ENCODE measurements around the gene RPSA. TPM values are rescaled to one million over a fixed set of nuclear protein-coding genes. Genes with fewer than 3 reads are reported as not detected.
"Not testable (repeated sequence)": the region's sequence is repeated elsewhere in the genome, so short reads cannot be mapped to it uniquely, and the experiment has no call there.

Gene RPSA
- total RNA-seq (1,000 to 10,000 TPM in 1 of 2 donors, 100 to 1,000 TPM in 1; 641 to 1,036 TPM), polyA plus RNA-seq (ENCODE audit: insufficient read length in 2 of 2) (1,000 to 10,000 TPM; 1,302 to 1,348 TPM)
- long read RNA-seq, donor 1, transcript RPSA-201 (7 exons, 1,171 nt), result major isoform, 467 of 639 reads
- long read RNA-seq, donor 1, transcript RPSA-206 (3 exons, 596 nt), result minor isoform, 6 of 639 reads
- long read RNA-seq, donor 1, transcript RPSA-205 (2 exons, 622 nt), result minor isoform, 15 of 639 reads
- long read RNA-seq, donor 1, partial matches to known transcripts, result 69 of 639 reads
- long read RNA-seq, donor 1, other reads (novel, unspliced or antisense), result 75 of 639 reads
- long read RNA-seq, donor 2, transcript RPSA-201 (7 exons, 1,171 nt), result major isoform, 263 of 352 reads
- long read RNA-seq, donor 2, transcript RPSA-206 (3 exons, 596 nt), result minor isoform, 17 of 352 reads
- long read RNA-seq, donor 2, partial matches to known transcripts, result 28 of 352 reads
- long read RNA-seq, donor 2, other reads (novel, unspliced or antisense), result 38 of 352 reads
- long read RNA-seq, donor 3, transcript RPSA-201 (7 exons, 1,171 nt), result major isoform, 345 of 454 reads
- long read RNA-seq, donor 3, transcript RPSA-206 (3 exons, 596 nt), result minor isoform, 10 of 454 reads
- long read RNA-seq, donor 3, transcript RPSA-205 (2 exons, 622 nt), result minor isoform, 8 of 454 reads
- long read RNA-seq, donor 3, partial matches to known transcripts, result 55 of 454 reads
- long read RNA-seq, donor 3, other reads (novel, unspliced or antisense), result 33 of 454 reads
- long read RNA-seq, donor 4, transcript RPSA-206 (3 exons, 596 nt), result minor isoform, 23 of 2,683 reads
- long read RNA-seq, donor 4, transcript RPSA-201 (7 exons, 1,171 nt), result major isoform, 1,979 of 2,683 reads
- long read RNA-seq, donor 4, transcript RPSA-205 (2 exons, 622 nt), result minor isoform, 32 of 2,683 reads
- long read RNA-seq, donor 4, transcript RPSA-207 (5 exons, 1,227 nt), result minor isoform, 22 of 2,683 reads
- long read RNA-seq, donor 4, partial matches to known transcripts, result 345 of 2,683 reads
- long read RNA-seq, donor 4, other reads (novel, unspliced or antisense), result 276 of 2,683 reads

DNA sequence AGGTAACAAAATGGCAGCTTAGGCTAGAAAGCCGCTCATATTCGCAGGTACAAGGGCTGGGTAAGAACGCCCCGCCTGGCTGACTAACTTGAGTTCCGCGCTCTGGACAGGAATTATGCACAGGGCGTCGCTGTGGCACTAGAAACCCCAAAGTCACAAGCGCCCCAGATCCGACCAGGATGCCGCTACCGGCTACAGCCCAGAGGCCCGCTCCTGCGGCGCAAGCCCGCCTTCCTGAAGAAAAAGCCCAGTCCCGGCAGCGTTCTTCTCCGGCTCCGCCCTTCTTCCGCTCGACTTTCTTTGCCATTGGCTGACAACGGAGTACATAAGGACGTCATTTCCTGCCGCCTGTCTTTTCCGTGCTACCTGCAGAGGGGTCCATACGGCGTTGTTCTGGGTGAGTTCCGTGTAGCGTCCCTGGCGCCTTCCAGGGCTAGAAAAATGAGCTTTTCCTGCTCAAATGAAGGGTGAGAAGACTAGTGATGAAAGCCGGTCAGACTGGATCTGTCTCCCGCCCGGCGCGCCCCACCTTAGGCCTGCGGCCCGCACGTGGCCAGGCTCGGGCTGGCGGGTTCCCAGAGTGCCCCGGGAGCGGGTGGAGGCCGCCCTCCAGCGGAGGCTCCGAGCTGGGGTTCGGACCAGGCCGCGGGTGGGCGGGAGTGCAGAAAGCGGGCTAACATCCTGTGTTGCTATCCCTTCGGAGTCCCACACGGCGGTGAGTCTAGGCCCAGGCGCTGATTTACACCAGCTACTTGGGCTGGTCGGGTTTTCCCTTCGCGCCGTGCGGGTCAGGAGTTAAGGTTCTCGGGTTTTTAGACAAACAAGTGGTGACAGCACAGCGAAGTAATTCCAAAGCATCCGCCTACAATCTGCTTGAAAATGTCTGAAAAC lies at the start of gene RPSA:
Gene RPSA (plus strand): TSS at position 353 of the 891 bp plus-strand sequence. CDS start 934 bp downstream, outside the sequence.
- H3K27ac ChIP-seq (ENCODE audit: low read depth, low read length), result peak within 1 kb of the TSS; percentile 87
- peaks cover 30% of the 10 kb centered on the region for H3K36me3 ChIP-seq (ENCODE audit: control insufficient read depth, insufficient read depth, low read length)
- H3K4me3 ChIP-seq (ENCODE audit: low read depth, low read length), result peak within 1 kb of the TSS; percentile 86
- peak; percentile 91 to 99 (median 93) for DNase-seq (ENCODE audit: low read depth in 4 of 6, low spot score in 6 of 6)
- H3K9me3 ChIP-seq (ENCODE audit: control insufficient read depth, insufficient read depth, low read length), result no peaks in the 10 kb centered on the region
- H3K4me1 ChIP-seq (ENCODE audit: control insufficient read depth, insufficient read depth, low read length), result peaks cover 8% of the 10 kb centered on the region
- H3K27me3 ChIP-seq (ENCODE audit: control insufficient read depth, insufficient read depth, low read length), result no peaks in the 10 kb centered on the region
- WGBS (ENCODE audit: insufficient coverage), result 0% methylated on average over 63 of the region's 63 CpGs

DNA sequence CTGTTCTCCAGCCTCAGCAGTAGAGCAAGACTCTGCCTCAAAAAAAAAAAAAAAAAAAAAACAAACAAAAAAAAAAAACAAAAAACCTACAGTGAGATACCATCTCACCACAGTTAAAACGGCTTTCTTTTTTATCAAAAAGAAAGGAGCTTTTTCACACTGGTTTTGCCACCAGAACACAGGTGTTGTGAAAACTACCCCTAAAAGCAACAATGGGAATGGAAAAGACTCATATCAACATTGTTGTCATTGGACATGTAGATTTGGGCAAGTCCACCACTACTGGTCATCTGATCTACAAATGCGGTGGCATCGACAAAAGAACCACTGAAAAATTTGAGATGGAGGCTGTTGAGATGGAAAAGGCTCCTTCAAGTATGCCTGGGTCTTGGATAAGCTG lies 48.2 kb upstream of the RPSA start:
- no peaks in the 10 kb centered on the region for H3K4me1 ChIP-seq (ENCODE audit: control insufficient read depth, insufficient read depth, low read length)
- no peaks in the 10 kb centered on the region for H3K9me3 ChIP-seq (ENCODE audit: control insufficient read depth, insufficient read depth, low read length)
- H3K36me3 ChIP-seq (ENCODE audit: control insufficient read depth, insufficient read depth, low read length), result no peaks in the 10 kb centered on the region
- H3K4me3 ChIP-seq (ENCODE audit: low read depth, low read length), result no peak overlapping the region
- DNase-seq (ENCODE audit: low read depth in 4 of 6, low spot score in 6 of 6), result no peak
- 100% methylated on average over 2 of the region's 3 CpGs for WGBS (ENCODE audit: insufficient coverage)
- H3K27ac ChIP-seq (ENCODE audit: low read depth, low read length), result no peak overlapping the region
- no peaks in the 10 kb centered on the region for H3K27me3 ChIP-seq (ENCODE audit: control insufficient read depth, insufficient read depth, low read length)

DNA sequence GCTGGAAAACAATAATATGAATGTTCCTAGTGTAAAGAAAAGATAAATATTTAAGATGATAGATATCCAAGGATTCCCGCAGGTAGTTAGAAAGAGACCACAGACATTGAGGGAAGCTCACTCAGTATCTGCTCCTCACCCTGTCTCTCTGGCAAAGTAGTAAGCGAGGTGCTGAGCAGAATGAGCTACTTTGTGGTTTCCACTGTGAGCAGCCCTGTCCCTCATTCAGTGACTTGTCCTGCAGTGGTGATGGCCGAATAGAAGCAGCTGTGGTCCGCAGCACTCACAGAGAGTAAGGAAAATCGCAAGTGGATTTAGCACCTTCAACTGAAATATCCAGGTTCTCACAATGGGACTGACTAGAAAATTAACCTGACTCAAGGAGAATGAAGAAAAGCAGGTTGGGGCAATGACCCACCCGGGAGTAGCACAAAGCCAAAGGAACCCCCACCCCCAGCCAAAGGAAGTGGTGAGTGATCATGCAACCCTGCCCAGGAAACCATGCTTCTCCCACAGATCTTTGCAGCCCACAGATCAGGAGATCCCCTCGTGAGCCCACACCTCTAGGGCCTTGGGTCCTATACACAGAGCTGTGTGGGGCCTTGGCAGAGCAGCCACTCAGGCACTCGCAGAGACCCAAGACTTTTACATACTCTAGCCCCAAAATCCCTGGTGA lies 45.1 kb upstream of the RPSA start:
- no peaks in the 10 kb centered on the region for H3K36me3 ChIP-seq (ENCODE audit: control insufficient read depth, insufficient read depth, low read length)
- H3K4me3 ChIP-seq (ENCODE audit: low read depth, low read length), result no peak overlapping the region
- H3K27ac ChIP-seq (ENCODE audit: low read depth, low read length), result no peak overlapping the region
- H3K4me1 ChIP-seq (ENCODE audit: control insufficient read depth, insufficient read depth, low read length), result no peaks in the 10 kb centered on the region
- WGBS (ENCODE audit: insufficient coverage), result 94% methylated on average over 3 of the region's 8 CpGs
- DNase-seq (ENCODE audit: low read depth in 4 of 6, low spot score in 6 of 6), result no peak
- H3K9me3 ChIP-seq (ENCODE audit: control insufficient read depth, insufficient read depth, low read length), result no peaks in the 10 kb centered on the region
- H3K27me3 ChIP-seq (ENCODE audit: control insufficient read depth, insufficient read depth, low read length), result no peaks in the 10 kb centered on the region

DNA sequence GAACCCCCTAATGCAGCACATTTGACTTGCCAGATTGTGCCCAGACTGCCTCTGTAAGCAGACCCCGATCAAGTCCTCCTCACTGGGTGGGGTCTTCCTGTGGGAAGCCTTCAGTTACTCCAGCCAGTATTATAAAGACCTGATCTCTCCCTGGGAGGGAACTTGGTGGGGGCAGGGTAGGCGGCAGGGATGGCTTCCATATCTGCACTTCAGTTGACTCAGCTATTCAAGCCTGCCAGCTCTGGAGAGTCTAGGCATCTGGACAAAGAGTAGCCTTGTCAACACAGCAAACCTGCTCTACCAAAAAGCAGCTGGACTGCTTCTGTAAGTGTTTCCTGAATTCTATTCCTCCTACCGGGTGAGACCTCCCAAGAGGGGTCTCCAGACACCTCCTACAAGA lies 44.3 kb upstream of the RPSA start:
- no peaks in the 10 kb centered on the region for H3K9me3 ChIP-seq (ENCODE audit: control insufficient read depth, insufficient read depth, low read length)
- H3K36me3 ChIP-seq (ENCODE audit: control insufficient read depth, insufficient read depth, low read length), result no peaks in the 10 kb centered on the region
- H3K4me1 ChIP-seq (ENCODE audit: control insufficient read depth, insufficient read depth, low read length), result no peaks in the 10 kb centered on the region
- 78% methylated on average over 2 of the region's 3 CpGs for WGBS (ENCODE audit: insufficient coverage)
- H3K27me3 ChIP-seq (ENCODE audit: control insufficient read depth, insufficient read depth, low read length), result no peaks in the 10 kb centered on the region
- H3K27ac ChIP-seq (ENCODE audit: low read depth, low read length), result no peak overlapping the region
- no peak for DNase-seq (ENCODE audit: low read depth in 4 of 6, low spot score in 6 of 6)
- no peak overlapping the region for H3K4me3 ChIP-seq (ENCODE audit: low read depth, low read length)

DNA sequence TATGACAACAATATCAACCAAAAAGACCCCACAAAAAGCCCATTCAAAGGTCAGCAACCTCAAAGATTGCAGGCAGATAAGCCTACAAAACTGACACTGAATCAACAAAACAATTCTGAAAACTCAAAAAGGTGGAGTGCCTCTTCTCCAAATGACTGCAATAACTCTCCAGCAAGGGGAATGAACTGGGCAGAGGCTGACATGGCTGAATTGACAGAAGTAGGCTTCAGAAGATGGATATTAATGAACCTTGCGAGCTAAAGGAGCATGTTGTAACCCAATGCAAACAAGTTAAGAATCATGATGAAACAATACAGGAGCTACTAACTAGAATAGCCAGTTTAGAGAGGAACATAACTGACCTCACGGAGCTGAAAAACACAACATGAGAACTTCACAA lies 43.7 kb upstream of the RPSA start:
- Histone ChIP-seq H3K4me1 (ENCODE audit: control insufficient read depth, insufficient read depth, low read length) (no peaks in the 10 kb centered on the region), H3K9me3 (ENCODE audit: control insufficient read depth, insufficient read depth, low read length) (no peaks in the 10 kb centered on the region), H3K4me3 (ENCODE audit: low read depth, low read length) (no peak overlapping the region), H3K36me3 (ENCODE audit: control insufficient read depth, insufficient read depth, low read length) (no peaks in the 10 kb centered on the region), H3K27ac (ENCODE audit: low read depth, low read length) (no peak overlapping the region), H3K27me3 (ENCODE audit: control insufficient read depth, insufficient read depth, low read length) (no peaks in the 10 kb centered on the region)
- DNase-seq (ENCODE audit: low read depth in 4 of 6, low spot score in 6 of 6), result no peak
- WGBS (ENCODE audit: insufficient coverage), result 83% methylated on average over 1 of the region's 2 CpGs

DNA sequence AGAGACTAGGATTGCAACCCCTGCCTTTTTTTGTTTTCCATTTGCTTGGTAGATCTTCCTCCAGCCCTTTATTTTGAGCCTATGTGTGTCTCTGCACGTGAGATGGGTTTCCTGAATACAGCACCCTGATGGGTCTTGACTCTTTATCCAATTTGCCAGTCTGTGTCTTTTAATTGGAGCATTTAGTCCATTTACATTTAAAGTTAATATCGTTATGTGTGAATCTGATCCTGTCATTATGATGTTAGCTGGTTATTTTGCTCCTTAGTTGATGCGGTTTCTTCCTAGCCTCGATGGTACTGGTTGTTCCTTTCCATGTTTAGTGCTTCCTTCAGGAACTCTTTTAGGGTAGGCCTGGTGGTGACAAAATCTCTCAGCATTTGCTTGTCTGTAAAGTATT lies 36.1 kb upstream of the RPSA start:
- not testable (repeated sequence) for H3K9me3 ChIP-seq (ENCODE audit: control insufficient read depth, insufficient read depth, low read length); DNase-seq (ENCODE audit: low read depth in 4 of 6, low spot score in 6 of 6); H3K36me3 ChIP-seq (ENCODE audit: control insufficient read depth, insufficient read depth, low read length); H3K27ac ChIP-seq (ENCODE audit: low read depth, low read length); H3K27me3 ChIP-seq (ENCODE audit: control insufficient read depth, insufficient read depth, low read length); H3K4me3 ChIP-seq (ENCODE audit: low read depth, low read length); H3K4me1 ChIP-seq (ENCODE audit: control insufficient read depth, insufficient read depth, low read length)
- WGBS (ENCODE audit: insufficient coverage), result no CpG with 5 or more reads among the region's 4 CpGs

DNA sequence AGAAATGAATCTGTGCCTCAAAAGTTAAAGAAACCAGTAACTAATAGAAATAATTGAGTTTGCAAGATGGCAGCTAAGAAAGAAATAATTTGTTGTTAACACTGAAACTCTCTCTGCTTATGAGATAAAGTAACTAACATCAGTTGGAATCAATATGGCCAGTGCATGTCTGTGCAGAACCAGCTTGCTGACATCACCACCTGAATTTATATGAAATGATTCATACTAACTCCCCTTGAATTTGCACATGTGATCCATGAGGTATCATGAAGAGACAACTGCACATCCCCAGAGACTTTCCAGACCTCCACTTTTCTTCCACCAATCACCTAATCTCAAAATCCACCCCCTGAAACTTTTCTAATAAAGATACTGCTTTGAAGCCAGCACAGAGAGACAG lies 33.7 kb upstream of the RPSA start:
- H3K4me3 ChIP-seq (ENCODE audit: low read depth, low read length), result no peak overlapping the region
- no peaks in the 10 kb centered on the region for H3K36me3 ChIP-seq (ENCODE audit: control insufficient read depth, insufficient read depth, low read length)
- no peak overlapping the region for H3K27ac ChIP-seq (ENCODE audit: low read depth, low read length)
- H3K9me3 ChIP-seq (ENCODE audit: control insufficient read depth, insufficient read depth, low read length), result no peaks in the 10 kb centered on the region
- no peak for DNase-seq (ENCODE audit: low read depth in 4 of 6, low spot score in 6 of 6)
- H3K27me3 ChIP-seq (ENCODE audit: control insufficient read depth, insufficient read depth, low read length), result no peaks in the 10 kb centered on the region
- no peaks in the 10 kb centered on the region for H3K4me1 ChIP-seq (ENCODE audit: control insufficient read depth, insufficient read depth, low read length)

DNA sequence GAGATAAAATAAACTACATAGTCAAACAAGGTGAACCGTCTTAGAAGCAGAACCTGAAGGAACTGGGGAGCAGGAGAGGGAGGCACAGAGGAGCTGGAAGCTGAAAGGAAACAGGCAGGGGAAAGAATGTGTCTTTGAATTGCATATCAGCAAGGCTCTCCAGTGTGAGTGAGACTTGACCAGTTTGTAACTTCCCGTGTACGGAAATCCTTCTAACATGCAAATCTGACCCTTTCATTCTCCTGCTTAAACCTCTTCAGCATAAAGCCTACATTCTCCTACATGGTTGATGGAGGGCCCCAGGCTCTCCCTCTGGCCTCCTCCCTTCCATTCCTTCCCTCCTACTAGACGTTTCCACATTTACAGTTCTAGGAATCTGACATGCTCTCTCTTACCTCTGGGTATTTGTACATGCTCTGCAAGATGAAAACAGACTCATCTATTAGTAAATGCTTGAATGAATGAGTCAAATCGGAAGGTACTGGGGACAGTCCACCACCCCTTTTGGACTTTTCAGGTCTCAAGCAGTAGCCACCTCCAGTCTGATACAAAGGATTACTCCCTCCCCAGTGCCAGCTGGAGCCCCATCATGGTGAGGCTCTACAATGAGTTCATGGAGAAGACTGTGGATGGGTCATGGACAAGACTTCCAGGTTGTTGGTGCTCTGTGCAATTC lies 29.4 kb upstream of the RPSA start:
- Histone ChIP-seq H3K9me3 (ENCODE audit: control insufficient read depth, insufficient read depth, low read length) (no peaks in the 10 kb centered on the region), H3K4me1 (ENCODE audit: control insufficient read depth, insufficient read depth, low read length) (no peaks in the 10 kb centered on the region), H3K27ac (ENCODE audit: low read depth, low read length) (no peak overlapping the region), H3K4me3 (ENCODE audit: low read depth, low read length) (no peak overlapping the region), H3K36me3 (ENCODE audit: control insufficient read depth, insufficient read depth, low read length) (no peaks in the 10 kb centered on the region), H3K27me3 (ENCODE audit: control insufficient read depth, insufficient read depth, low read length) (no peaks in the 10 kb centered on the region)
- 38% methylated on average over 3 of the region's 5 CpGs for WGBS (ENCODE audit: insufficient coverage)
- no peak for DNase-seq (ENCODE audit: low read depth in 4 of 6, low spot score in 6 of 6)
